ENCODE measurements around the gene GIPC1.
A peak's percentile ranks its signal among the peaks of the same experiment; 100 is the strongest.

GIPC1 gene

DNA sequence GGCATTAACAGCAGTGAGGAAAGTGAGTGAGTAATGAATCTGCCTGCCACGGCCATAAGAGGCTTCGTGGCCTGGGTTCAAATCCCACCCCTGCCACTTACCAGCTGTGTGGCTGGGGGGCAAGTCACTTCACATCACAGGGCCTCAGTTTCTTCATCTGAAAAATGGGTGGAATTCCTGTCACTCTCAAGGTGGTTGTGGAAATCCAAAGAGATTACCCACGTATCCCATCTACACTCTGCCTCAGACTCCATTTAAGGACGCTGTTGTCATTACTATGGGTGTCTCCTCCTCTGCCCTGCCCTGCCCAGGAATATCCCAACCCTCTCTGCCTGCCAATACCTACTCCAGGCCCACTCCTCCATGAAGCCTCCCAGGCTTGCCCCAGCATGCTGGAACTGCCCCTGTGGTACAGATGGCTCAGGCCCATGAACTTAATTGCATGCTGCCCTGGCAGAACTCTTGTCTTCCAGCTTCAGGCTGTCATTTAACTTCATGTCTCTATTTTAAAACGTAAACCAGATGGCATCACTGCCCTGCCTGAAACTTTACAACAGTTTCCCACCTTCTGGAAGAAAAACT is 3.1 kb downstream of the GIPC1 start:
- no peak for DNase-seq

GRCh38 chr19:14487370-14488125 is 8.4 kb downstream of the GIPC1 start:
- no peak for DNase-seq

GRCh38 chr19:14482172-14482941 is 13.6 kb downstream of the GIPC1 start:
- no peak for DNase-seq

DNA sequence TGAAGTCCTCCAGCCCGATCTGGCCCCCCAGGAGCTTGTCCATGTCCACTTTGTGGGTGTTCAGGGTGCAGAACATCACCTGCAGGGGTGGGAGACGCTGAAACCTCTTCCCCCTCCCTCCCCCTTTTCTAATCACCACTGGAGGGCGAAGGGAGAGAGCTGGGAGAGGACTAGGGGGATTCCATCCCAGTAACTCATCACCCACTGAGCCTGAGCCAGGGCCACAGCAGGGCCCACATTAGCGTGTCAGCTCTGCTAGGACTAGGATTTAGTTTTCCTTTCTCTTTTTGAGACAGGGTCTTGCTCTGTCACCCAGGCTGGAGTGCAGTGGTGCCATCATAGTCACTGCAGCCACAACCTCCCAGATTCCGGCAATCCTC is 15.2 kb downstream of the GIPC1 start:
- DNase-seq: no peak

- peak; percentile 55 for DNase-seq
Observed at GRCh38 chr19:14479975-14480699, 15.8 kb downstream of the GIPC1 start.

- no peak for DNase-seq
Observed at GRCh38 chr19:14479309-14479974, 16.5 kb downstream of the GIPC1 start.

DNA sequence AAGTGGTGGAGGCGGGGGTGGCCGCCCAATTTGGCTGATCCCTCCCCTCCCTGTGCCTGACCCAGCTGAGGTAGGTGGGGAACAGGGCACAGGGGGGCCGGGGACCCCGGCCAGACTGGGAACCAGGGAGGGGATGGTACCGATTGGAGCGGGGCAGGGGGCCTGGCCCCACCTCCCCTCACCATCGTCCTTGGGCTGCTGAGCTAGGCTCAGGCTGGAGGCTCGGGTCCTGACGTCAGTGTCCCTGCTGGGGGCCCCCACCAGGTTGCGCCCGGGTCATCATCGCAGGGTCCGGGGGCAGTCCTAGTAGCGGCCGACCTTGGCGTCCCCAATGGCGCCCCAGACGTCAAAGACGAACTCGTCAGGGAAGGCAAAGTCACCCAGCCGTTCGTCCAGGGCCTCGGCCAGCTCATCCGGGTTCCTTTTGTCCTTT is 17.8 kb downstream of the GIPC1 start:
- DNase-seq: no peak

- no peak for DNase-seq
Observed at GRCh38 chr19:14477418-14478112, 18.4 kb downstream of the GIPC1 start.

DNA sequence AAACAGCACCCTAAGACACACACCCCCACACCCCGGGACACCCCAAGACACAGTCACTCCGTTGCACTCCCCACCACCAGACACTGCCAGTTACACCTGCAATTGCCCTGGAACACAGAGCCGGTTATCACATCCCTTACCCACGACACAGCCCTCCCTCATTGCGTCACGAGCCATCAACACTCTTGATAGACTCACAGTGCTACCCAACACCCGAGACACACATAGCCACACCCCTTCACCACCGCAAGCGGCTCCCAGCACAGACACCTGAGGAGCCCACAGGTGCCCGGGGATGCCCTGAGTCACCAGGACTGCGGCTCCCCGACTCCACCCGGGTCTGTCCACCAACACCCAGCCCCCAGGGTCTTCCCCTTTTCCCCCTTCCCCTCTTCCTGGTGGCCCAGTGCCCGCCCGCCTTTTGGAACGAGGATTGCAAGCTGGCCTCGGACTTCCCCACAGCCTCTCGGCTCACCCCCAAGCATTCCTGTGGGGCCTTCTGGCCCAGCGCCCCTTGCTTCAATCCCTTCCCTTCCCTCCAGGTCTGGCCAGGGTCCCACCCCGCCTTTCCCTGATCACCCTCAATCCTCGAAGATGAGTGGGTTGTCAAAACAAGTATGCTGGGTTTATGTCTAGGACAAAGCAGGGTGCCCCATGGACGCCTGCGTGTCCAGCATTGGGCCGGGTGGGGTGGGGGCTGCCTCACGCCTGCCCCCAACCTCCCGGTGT is 19.1 kb downstream of the GIPC1 start:
- peak; percentile 65 for DNase-seq

DNA sequence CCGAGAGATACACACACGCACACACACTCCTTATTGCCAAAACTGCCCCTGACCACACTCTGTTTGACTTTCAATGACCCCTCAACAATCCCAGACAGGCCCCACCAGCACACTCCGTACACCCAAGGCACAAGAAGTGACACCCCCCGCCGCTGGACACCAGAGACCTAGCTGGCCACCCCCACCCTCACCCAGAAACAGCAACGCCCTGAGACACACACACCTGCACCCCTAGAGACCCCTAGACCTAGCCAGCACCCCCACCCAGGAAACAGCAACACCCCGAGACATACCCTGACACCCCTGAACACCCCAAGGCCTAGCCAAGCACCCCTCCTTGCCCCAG is 19.6 kb downstream of the GIPC1 start:
- no peak for DNase-seq

- DNase-seq: peak; percentile 65
Observed at GRCh38 chr19:14475251-14476073, 20.5 kb downstream of the GIPC1 start, which contains the start of gene PTGER1. TSS of gene PTGER1 (minus strand) at chr19:14475354. CDS start at chr19:14474320, 1,034 bp downstream.

DNA sequence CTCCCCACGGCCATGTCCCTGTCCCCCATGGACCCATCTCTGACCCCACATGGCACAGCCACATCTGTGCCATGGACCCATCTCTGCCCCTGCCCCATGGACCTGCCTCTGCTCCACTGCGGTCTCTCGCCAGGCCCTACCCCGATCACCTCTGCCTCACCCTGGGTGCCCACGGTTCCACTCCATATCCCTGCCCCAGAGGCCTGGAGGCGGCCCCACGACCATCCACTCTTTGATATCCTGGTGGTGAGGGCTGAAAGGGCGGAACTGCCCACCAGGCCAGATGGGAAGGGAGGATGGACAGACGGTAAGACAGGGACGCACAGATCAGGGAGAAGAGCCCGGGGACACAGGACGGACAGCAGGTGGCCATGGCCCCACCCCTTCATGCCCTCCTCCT is 21.1 kb downstream of the GIPC1 start:
- DNase-seq: no peak

DNA sequence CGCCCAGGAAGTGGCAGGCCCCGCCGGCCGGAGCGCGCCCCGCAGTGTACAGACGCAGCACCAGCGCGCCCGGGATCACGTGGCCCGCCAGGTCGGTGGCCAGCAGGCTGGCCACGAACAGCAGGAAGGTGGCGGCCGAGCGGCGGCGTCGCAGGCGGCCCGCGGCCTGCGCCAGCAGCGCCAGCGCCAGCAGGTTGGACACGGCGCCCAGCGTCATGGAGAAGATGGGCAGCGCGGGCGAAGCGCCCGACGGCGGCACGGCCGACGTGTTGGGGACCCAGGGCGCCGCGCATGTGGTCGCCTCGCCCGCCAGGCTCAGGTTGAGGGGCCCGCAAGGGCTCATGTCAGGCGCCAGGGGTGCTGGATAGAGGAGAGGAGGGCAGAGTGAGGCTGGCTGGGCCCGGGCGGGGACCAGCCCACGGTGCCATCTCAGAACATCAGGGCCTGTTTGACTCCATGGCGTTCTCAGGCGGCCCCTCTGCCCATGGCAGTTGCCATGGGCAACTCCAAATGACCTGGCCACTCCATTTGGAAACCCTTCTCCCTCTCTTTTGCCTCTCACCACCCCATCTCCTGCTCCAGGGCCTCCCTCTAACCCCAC is 21.8 kb downstream of the GIPC1 start:
- no peak for DNase-seq

- DNase-seq: peak; percentile 44
Observed at GRCh38 chr19:14473073-14473977, 22.6 kb downstream of the GIPC1 start.

DNA sequence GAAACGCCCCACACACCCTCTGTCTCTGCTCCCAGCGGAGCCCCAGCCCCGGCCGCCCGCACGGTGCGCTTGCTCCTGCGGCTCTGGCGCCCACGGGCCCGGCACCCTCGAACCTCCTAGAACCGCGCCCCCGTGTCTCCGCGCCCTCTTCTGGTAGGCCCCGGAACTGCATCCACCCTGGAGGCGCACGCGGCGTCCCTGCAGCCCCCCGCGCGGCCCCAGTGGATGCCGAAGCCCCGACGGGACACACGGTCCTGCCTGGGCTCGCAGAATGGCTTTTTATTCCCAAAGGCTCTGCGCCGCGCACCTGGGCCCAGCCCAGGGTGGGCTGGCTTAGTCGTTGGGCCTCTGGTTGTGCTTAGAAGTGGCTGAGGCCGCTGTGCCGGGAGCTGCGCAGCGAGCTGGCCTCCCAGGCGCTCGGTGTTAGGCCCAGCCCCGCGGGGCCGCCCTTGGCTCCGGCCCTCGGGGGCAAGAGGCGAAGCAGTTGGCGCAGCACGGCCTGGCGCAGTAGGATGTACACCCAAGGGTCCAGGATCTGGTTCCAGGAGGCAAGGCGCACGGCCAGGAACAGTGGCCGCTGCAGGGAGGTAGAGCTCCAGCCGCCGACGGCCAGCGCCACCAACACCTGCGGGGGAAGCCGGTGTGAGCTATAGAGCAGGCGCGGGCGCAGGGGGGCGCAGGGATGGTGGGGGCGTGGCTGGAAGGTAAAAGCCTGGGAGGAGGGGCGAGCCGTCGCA is 23.6 kb downstream of the GIPC1 start:
- DNase-seq: peak; percentile 78

DNA sequence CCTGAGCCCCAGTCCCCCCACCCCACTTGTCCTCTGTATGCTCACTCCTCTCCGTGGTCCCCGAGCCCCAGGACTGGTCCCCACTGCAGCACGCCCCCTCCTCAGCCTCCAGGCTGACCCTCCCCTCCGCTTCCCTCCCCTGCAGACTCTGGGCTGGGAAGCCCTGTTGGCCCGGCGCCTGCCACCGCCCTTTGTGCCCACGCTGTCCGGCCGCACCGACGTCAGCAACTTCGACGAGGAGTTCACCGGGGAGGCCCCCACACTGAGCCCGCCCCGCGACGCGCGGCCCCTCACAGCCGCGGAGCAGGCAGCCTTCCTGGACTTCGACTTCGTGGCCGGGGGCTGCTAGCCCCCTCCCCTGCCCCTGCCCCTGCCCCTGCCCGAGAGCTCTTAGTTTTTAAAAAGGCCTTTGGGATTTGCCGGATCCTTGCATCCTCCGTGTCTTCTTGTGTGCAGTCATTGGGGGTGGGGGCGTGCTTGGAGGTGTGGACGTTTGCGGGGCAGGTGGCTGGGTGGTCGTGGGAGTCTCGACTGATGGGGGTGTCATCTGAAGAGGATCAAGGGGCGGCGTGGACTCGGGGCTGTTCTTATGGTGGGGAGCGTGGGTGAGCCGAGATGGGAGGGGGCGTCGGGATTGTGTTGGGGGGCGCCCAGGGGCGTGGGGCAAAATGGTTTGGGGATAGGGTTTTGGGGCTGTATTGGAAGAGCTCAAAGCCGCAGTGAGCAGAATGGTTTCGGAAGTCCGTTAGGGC is 24.3 kb downstream of the GIPC1 start:
- DNase-seq: no peak

Data from hematopoietic multipotent progenitor cell treated with erythropoietin and hydrocortisone succinate and interleukin-3 and kit ligand, for 6 days (in vitro differentiated cells).